Stimulated activated CD4-positive, alpha-beta T cell treated with anti-CD3 and anti-CD28 coated beads, Interleukin-15, amount 100 ng/mL, for 1 hour (primary cell): ENCODE measurements around the gene TMEM114.

Experiments used
- DNase-seq, 2 donors: peaks; one replicate each; pipeline ENCODE4 v3.0.0-alpha.2; 2020; ENCODE audit warnings: low read depth in 1 of 2, low spot score in 1 of 2

TMEM114 gene

DNA sequence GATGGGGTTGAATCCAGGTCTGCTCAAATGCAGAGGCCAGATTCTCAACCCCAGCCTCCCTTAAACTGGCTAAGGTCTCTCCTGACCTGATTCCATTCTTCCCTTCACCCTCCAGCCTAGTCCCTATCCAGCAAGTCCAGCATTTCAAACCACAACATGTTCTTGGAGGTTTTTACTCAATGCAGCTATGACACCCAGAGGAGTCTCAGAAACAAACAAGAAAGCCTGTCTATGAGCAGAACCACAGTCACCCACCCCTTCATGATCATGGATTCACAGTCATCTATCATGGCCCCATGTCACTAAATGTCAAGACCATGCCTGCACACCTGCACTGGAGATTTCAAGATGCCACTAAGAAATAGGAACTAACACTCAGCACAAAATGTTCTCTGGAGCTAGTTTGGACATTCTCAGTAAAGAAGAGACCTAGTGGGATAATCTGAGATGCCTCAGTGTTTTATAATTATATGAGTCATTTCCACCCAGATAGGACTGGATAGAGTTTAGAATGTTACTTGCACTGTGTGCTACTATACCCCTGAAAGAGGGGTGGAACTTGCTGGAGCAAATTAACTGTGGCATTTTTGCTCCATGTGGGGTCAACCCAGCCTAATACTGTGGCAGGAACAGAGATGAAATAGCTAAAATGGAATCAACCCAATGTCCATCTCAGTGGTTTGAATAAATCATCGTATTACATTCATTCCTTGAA is 21.7 kb upstream of the TMEM114 start:
- DNase-seq = no peak

DNA sequence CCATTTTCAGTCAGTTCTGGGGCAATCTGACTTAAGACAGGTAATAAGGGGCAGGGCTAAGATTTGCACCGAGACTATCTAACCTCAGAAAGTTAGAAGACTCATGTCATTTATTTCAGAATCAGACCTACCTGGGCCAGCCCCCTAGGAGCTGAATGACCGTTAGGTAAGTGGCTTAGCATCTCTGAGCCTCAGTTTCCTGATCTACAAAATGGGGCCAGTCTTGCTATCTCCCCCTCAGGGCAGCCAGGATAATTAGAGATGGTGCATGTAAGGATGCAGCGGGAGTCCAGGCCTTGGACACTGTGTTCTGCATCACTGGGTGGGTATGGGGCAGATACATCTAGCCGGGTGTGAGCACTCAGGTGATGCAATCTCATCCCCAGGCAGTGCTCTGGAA is 20.8 kb upstream of the TMEM114 start:
- DNase-seq = no peak

DNA sequence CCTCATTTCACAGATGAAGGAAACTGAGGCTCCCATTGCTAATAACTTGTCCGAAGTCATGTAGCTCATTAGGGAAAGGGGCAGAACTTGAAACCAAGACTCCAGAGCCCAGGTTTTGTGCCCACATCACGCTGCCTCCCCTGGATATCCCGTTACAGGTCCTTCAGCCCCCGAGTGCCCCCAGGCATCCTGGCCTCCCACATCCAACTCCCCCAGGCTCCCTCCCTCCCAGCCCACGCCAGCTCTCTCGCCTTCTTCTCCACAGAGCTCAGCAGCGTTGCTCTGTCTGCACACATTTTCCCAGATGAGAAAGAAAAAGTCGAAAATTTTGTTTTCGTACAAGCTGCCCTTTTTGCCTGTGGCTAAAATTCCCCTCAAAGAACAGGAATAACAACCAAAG is 16.9 kb upstream of the TMEM114 start:
- no peak for DNase-seq

DNA sequence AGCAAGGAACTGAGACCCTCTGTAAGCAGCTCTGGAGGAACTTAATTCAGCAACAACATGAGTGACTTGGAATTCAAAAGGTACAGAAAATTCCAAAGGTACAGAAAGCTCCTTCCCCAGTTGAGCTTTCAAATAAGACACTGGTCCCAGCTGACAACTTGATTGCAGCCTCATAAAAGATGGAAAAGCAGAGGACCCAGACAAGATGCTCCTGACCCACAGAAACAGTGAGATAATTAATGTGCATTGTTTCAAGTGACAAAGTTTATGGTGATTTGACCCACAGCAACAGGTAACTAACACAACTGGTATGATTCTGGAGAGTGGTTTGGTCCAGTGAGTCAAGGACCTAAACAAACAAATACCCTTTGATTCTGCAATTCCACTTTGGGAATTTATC is 15.2 kb upstream of the TMEM114 start:
- DNase-seq = no peak

DNA sequence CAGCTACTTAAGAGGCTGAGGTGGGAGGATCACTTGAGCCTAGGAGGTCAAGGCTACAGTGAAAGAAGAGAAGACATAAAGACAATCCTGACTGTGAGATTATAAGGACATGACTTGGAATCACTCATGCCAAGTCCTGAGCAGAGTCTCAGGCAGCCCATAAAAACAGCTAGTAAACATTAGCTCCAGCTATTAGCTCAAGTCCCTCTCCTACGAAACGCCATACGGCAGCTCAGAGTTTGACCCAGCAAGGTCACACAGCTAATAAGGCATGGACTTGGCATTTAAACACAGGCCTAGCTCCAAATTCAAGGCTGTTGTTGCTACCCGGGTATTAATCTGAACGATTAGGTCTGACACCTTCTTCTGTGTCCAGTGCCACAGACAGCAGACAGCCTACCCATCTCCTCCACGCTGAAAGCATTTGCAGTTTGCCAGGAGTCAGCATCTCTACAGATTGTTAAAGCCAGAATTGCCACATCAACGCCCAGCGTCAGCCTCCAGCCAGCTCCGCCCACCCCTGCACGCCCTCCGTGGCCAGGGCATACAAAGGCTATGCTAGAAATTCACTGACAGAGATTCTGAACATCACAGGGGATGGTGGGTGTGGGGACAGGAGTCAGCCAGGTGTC is 9.9 kb upstream of the TMEM114 start:
- DNase-seq = no peak

DNA sequence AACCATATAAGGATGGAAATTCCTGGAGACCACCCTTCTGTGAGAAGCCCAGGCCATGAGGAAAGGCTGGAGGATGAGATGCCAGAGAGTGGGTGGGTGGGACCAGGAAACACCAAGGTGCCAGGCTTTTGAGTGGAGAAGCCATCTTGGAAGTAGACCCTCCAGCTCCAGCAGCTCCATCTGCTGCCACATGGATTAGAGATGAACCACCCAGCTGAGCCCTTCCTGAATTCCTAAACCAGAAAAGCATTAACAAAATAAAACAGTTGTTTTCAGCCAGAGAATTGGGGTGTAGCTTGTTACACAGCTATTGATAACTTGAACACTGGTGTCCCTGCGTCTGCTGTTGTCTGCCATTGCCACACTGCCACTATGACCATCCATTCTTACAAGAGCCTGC is 6.3 kb upstream of the TMEM114 start:
- no peak for DNase-seq

DNA sequence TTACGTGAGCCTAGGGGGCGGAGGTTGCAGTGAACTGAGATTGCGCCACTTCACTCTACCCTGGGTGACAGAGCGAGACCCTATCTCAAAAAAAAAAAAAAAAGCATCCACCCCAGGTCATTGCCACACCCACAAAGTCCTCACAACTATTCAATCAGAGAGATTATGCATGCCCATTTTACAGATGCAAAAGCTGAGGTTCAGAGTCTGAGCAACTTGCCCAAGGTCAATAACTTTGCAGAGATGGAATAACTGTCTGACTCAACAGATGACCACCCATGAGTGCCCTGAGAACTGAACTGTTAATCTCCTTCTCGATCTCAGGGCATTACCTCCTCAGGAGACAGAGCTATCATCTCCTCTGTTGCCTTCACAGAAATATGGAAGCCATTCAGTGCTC is 5.5 kb upstream of the TMEM114 start:
- DNase-seq = no peak

DNA sequence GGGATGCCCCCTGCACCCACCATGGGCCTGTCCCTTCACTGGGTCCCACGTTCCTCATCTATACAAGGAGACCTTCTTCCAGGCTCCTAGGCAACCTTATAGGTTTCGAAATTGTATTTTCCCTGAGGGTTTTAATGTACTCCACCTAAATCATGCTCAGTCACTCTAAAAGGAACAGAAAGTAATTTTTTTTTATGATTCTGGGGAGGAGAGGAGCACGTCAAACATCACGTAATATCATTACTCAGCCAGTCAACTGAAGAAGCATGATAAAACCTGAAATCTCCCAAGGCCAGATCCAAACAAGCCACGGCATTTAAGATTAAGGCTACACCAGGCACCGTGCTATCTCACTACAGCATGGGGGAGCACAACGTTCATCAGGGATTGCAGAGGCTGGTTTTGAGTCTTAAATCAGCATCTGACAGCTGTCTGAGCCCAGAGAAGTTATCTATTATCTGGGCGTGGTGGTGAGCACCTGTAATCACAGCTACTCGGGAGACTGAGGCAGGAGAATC is 3.9 kb upstream of the TMEM114 start:
- no peak for DNase-seq

DNA sequence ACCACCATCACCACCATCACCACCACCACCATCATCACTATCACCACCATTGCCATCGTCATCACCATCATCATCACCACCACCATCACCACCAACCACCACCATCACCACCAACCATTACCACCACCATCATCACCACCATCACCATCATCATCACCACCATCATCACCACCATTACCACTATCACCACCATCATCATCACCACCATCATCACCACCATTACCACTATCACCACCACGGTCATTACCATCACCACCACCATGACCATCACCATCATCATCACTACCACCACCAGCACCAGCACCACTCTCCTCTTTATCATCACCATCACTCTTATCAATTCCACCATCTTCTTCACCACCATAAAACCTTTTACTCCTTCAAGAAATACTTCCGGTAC is 1.1 kb upstream of the TMEM114 start:
- DNase-seq = no peak

DNA sequence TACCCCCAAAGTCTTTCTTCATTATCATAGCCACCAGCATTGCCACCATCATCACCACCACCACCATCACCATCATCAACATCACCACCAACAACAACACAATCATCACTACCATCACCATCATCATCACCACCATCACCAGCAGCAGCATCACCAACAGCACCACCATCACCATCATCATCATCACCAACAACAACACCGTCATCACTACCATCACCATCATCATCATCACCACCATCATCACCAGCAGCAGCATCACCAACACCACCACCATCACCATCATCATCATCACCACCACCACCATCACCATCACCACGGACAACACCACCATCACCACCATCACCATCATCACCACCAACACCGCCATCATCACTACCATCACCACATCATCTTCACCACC is 500 bp upstream of the TMEM114 start:
- DNase-seq = no peak

DNA sequence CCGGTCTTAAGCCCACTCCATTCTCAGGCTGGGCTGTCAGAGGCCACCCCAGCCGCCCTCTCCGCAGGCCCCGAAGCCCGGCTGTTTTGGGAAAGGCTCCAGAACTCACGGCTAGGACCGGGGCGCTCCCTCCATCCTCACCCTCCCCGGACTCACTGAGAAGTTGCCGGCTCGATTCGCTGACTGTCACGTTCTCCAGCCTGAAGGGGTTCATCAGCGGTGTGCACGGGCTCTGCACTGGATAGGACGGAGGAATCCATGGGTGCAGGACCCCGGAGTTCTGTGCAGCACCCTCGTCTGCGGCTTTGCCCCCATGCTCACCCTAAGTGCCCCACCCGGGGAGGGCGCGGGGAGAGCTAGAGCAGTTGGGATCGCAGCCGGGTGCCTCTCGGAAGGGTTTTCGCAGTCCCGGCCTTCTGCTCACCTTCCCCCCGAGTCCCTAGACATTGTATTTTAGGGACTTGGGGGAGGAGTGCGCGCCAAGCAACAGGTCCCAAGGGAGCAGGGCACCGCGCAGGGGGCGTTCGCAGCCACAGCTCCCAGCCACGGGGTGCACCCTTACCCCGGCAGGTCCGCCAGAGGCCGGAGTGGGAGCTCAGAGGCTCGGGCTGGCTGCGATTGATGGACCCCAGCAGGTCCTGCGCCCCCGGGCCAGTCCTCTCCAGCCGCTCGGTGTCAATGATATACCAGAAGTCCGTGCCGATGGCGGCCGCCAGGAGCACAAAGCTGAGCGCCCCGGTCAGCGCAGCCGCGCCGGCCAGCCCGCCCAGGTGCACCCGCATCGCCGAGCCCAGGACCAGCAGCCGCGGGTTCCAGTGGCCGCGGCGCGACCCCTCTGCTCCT is 1.0 kb downstream of the TMEM114 start:
- no peak for DNase-seq

DNA sequence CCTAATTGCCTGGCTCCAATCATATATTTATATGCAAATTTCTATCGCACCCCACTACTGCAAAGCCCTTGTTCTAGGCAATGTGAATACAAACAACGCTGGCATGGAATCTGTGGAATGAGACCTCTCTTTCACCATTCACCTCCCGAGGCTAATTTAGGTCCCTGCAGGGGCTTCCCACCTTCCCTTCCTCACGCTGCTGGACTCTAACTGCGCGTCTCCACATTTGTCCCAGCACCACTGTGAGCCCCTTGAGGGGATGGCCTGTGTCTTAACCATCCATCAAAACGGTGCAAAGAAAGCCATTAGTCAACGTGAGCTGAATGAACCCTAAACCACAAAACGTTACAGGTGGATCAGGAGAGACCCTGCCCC is 1.6 kb downstream of the TMEM114 start:
- no peak for DNase-seq

DNA sequence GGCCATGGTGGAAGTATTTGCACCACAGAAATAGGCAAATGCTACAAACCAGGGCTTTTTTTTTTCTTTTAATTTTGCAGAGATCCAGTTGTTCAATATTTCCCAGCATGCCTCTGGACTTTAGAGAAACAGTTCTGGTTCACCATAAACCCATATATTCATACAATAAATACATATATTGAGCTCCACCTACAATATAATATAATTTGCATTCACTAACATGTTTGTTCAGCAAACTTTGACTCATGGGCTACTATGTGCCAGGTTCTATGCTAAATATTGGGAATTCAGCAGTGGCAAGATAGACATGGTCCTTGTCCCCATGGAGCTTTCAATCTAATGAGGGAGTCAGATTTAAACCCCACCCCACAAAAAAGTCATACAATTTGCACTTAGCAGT is 3.2 kb downstream of the TMEM114 start:
- no peak for DNase-seq

DNA sequence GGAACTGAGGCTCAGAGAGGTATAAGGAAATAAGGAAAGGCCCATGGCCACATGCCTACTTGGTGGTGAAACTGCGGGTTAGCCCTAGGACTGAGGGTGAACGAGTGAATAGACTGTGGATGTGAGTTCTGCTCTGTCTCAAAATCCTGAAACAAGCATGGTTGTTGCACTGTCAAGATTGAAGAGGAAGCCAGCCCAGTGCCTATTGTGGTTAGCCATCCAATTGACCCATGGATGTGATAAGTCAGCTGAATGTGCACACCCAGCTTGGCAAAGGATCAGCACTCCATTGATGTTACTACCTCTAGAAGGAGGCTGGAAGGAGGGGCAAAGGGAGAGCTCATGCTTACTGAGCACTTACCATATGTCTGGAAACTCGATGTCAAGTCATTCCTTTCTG is 4.5 kb downstream of the TMEM114 start:
- no peak for DNase-seq

DNA sequence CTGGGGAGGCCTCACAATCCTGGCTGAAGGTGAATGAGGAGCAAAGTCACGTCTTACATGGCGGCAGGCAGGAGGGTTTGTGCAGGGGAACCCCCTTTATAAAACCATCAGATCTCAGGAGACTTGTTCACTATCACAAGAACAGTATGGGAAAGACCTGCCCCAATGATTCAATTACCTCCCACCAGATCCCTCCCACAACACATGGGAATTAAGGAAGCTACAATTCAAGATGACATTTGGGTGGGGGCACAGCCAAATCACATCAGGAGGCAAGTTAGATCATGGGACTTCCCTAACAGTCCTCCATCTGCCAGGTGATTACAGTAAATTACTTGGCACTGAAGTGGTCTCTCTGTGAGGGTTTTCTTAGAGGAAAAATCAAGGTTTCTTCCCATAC is 5.3 kb downstream of the TMEM114 start:
- DNase-seq = no peak

DNA sequence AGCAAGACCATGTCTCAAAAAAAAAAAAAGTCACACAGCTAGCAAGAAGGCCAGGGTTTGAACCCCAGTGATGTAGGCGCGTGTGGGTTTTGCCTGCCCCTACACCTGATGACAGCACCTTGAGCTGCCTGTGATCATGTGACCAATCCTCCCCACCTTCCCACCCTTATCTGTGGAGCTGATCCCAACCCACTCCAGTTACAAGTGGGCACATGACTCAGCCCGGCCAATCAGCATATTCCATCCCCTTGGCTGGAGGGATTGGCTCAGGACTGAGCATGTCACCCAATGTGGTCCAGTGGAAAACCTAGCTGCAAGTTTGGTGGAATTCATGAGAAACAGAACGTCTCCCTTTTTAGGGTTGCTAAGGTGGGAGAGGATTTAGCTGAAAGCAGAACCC is 6.6 kb downstream of the TMEM114 start:
- DNase-seq = no peak

DNA sequence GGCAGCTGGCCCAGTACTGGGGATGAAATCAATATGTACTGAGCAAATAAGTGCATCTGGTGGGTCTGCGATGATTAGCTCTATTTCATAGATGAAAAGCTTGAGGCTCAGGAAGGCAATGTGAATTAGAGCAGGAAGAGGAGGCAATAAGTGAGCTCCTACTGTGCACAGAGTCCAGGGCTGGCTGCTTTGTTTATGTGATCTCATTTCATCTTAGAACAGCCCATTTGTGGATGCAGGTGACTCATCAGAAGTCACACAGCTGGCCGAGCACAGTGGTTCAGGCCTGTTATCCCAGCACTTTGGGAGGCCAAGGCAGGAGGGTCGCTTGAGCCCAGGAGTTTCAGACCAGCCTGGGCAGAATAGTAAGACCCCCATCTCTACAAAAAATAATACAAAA is 7.1 kb downstream of the TMEM114 start:
- no peak for DNase-seq

DNA sequence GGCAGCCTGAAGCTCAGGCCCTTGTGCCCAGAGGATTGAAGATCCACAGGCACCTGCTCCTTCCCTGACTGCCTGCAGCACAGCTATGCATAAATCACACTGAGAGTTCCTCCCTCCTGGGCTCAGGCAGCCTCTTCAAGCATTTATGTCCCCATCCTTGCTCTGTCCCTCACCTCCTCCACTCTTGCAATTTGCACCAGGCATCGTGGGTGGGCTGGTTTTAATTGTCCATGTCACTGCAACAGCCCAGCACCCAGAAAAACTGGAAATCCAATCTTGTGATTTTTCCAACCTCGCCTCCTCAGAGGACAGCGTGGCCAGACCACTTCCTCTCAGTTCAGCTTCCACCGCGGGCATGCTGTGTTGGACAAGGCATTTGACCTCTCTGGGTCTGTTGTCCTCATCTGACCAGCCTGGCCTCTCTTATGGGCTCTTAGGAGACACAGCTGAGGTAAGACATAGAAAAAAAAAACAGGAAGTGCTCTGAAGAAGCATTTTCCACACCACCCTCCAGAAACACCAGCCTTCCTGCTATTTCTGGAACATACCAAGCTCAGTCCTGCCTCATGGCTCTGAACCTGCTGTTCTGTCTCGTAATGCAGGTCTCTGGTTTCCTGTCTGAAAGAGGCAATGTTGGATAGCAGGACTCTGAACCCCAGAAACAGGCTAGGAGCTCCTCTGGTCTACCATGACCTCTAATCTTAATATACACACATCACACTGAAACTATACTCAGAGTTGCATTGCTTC is 8.3 kb downstream of the TMEM114 start:
- no peak for DNase-seq

DNA sequence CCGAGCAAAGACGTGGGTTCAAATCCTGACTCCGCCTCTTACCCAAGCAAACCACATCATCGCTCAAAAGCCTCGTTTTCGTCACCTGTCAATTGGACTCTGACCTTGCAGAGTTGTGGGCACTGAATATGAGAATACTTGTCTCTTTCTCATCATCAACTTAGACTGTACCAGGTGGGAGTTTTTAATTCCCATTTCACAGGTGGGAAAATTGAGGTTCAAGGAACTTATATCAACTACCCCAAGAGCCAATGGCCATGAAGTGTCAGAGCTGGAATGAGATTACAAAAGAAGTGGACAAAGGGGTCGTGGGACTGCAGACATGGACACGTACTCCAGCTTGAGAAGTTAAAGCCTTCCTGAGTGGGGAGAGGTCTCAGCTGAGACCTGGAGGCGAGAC is 10.8 kb downstream of the TMEM114 start:
- no peak for DNase-seq

DNA sequence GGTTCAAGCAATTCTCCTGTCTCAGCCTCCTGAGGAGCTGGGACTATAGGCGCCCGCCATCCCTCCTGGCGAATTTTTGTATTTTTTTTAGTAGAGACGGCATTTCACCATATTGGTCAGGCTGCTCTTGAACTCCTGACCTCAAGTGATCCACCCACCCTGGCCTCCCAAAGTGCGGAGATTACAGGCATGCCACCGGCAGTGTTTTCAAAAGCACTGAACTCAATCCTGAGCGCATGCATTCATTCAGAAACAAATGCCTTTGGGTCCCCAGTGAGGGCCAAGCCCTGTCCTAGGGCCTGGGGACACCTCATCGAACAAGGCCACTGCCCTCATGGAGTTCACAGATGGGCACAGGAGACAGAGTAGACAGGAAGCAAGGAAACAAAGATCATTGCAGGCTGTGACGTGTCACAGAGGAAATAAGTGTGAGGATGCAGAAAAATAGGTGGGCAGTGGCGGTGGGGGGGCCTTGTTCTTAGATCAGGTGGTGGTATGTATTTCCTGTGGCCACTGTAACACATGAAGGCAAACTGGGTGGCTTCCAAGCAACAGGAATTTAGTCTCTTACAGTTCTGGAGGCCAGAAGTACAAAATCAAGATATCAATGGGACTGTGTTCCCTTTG is 12.5 kb downstream of the TMEM114 start:
- DNase-seq = no peak
